GM12878 (cell line): Measurements from ENCODE around the gene APOBEC3B. TPM values are rescaled to one million over a fixed set of nuclear protein-coding genes. Genes with fewer than 3 reads are reported as not detected.
A peak's percentile ranks its signal among the peaks of the same experiment; 100 is the strongest.

Experiments
- ATAC-seq: fragments of 200-7000 bp; cut with Tn5 transposase; 3 replicates; pipeline ENCODE4 v1.9.1; 2020; ENCODE audit warnings: mild to moderate bottlenecking, moderate library complexity
- BruUV-seq: library from RNA; stranded (reverse); fragments of 400-500 nt; replicated peaks from 2 replicates; lab custom pipeline; 2021; lab: Mats Ljungman, UMichigan
- CTCF ChIA-PET: fragments of 300-600 bp; sonication (Branson Sonifier 250); formaldehyde crosslinking; extraction: SDS; loops from one replicate; lab custom pipeline; 2021; ENCODE audit warnings: inconsistent platforms; lab: Yijun Ruan, JAX
- POLR2A ChIA-PET: fragments of 350-600 bp; formaldehyde crosslinking; extraction: SDS; loops from one replicate; lab custom pipeline; 2021; ENCODE audit warnings: inconsistent platforms; lab: Charles Lee
- RAD21 ChIA-PET: fragments of 300-600 bp; sonication (Branson Sonifier 250); formaldehyde crosslinking; loops from one replicate; lab custom pipeline; 2023; ENCODE audit warnings: antibody characterized with exemption; ENCODE audit not compliant: unreplicated experiment; lab: Charles Lee
- SMC1A ChIA-PET: fragments of 300-600 bp; sonication (Branson Sonifier 250); formaldehyde crosslinking; loops from one replicate; lab custom pipeline; 2023; ENCODE audit not compliant: unreplicated experiment, uncharacterized antibody; lab: Charles Lee
- DNase-seq: peaks from one replicate; pipeline ENCODE4 v3.0.0-alpha.2; 2011; ENCODE audit warnings: low read depth, low spot score
- FAIRE-seq: peaks from 3 replicates; lab custom pipeline; 2011; peaks lifted over from hg19 to GRCh38; lab: Jason Lieb, UNC
- H2AFZ ChIP-seq: 2 replicates; pipeline ENCODE4 v1.6.0; 2011; ENCODE audit warnings: low read depth, low read length, control low read depth; ENCODE audit not compliant: control insufficient read depth
- H3K27ac ChIP-seq: 2 replicates; pipeline ENCODE4 v1.5.1; 2011; ENCODE audit warnings: control low read depth; ENCODE audit not compliant: control insufficient read depth, insufficient read depth
- H3K27me3 ChIP-seq, 2 experiments: replicated peaks in 1 of 2; 2 replicates each; pipeline versions ENCODE4 v1.6.0 to v1.6.1; 2011; ENCODE audit warnings: low read length in 1 of 2; ENCODE audit not compliant: control insufficient read depth in 2 of 2, insufficient read depth in 2 of 2
- H3K36me3 ChIP-seq, 2 experiments: 2 replicates each; pipeline ENCODE4 v1.5.1; 2011; ENCODE audit warnings: low read length in 1 of 2; ENCODE audit not compliant: control insufficient read depth in 2 of 2, insufficient read depth in 2 of 2
- H3K4me1 ChIP-seq: 2 replicates; pipeline ENCODE4 v1.6.1; 2011; ENCODE audit warnings: mild to moderate bottlenecking, low read length, moderate library complexity, mixed read lengths; ENCODE audit not compliant: control insufficient read depth, insufficient read depth
- H3K4me2 ChIP-seq: 2 replicates; pipeline ENCODE4 v1.6.0; 2011; ENCODE audit warnings: control low read depth; ENCODE audit not compliant: control insufficient read depth, insufficient read depth
- H3K4me3 ChIP-seq: fragments of 200-600 bp; sonication (generic); 2 replicates; pipeline ENCODE4 v1.5.1; 2016
- H3K79me2 ChIP-seq: 2 replicates; pipeline ENCODE4 v1.6.0; 2011; ENCODE audit warnings: low read length; ENCODE audit not compliant: control insufficient read depth, insufficient read depth
- H3K9ac ChIP-seq: 2 replicates; pipeline ENCODE4 v1.8.0; 2011; ENCODE audit warnings: low read length, control low read depth, mixed read lengths; ENCODE audit not compliant: control insufficient read depth, insufficient read depth
- H3K9me3 ChIP-seq: replicated peaks from 3 replicates; pipeline ENCODE4 v1.5.1; 2011; ENCODE audit warnings: mild to moderate bottlenecking, low read length; ENCODE audit not compliant: control insufficient read depth, insufficient read depth
- H4K20me1 ChIP-seq: 2 replicates; pipeline ENCODE4 v1.6.0; 2011; ENCODE audit not compliant: control insufficient read depth, insufficient read depth
- CEBPB ChIP-seq, 2 experiments: fragments of 150-350 bp in 1 of 2; IDR thresholded peaks; 2 replicates each; pipeline ENCODE4 v1.6.1; 2012 to 2014; ENCODE audit warnings: low read depth in 2 of 2, low read length in 2 of 2, borderline replicate concordance in 1 of 2, inconsistent platforms in 1 of 2
- CREB1 ChIP-seq: IDR thresholded peaks from 2 replicates; pipeline ENCODE4 v1.6.1; 2012; ENCODE audit warnings: low read depth, mild to moderate bottlenecking, inconsistent platforms
- HDGF ChIP-seq: fragments of 450-650 bp; IDR thresholded peaks from 2 replicates; pipeline ENCODE4 v1.6.1; 2016; ENCODE audit warnings: antibody characterized with exemption
- IKZF2 ChIP-seq, 2 experiments: fragments of 450-650 bp; IDR thresholded peaks; 2 replicates each; pipeline ENCODE4 v1.6.1; 2017; ENCODE audit warnings: mild to moderate bottlenecking in 2 of 2, moderate library complexity in 2 of 2
- JUNB ChIP-seq: IDR thresholded peaks from 2 replicates; pipeline ENCODE4 v1.6.1; 2016; ENCODE audit warnings: antibody characterized with exemption, mild to moderate bottlenecking
- MTA3 ChIP-seq: IDR thresholded peaks from 2 replicates; pipeline ENCODE4 v1.6.1; 2012; ENCODE audit warnings: low read length, inconsistent platforms, borderline replicate concordance
- RB1 ChIP-seq: fragments of 450-650 bp; formaldehyde crosslinking; IDR thresholded peaks from 2 replicates; pipeline ENCODE4 v1.6.1; 2017; ENCODE audit warnings: mild to moderate bottlenecking, borderline replicate concordance
- SIN3A ChIP-seq: IDR thresholded peaks from 2 replicates; pipeline ENCODE4 v1.6.1; 2012; ENCODE audit warnings: low read depth, low read length, improper control_type of control experiment
- TCF3 ChIP-seq: IDR thresholded peaks from 2 replicates; pipeline ENCODE4 v1.6.1; 2012; ENCODE audit warnings: low read depth, mild to moderate bottlenecking, low read length, borderline replicate concordance; ENCODE audit not compliant: insufficient read depth
- WGBS: methylation state at CpG from one replicate; pipeline ENCODE4 v1.1.6; 2016; ENCODE audit warnings: low lambda C conversion rate; ENCODE audit not compliant: insufficient replicate concordance, insufficient coverage; ENCODE audit errors: missing lambda C conversion rate; 5-methylcytosine and 5-hydroxymethylcytosine counted together
- in situ Hi-C: fragments of 300-500 bp; cut with MboI; formaldehyde crosslinking; loops from 9 replicates; pipeline ENCODE4 v1.14.3; 2018; ENCODE audit warnings: mixed read lengths
- intact Hi-C: fragments of 100-400 bp; cut with micrococcal nuclease; formaldehyde crosslinking; loops from one replicate; pipeline ENCODE4 v1.14.2; 2022; ENCODE audit not compliant: unreplicated experiment
- polyA plus RNA-seq, 11 experiments: library from polyadenylated mRNA; depleted of rRNA in 4 of 11; unstranded in 6 of 11; stranded (reverse) in 5 of 11; fragments of >200 nt; fragmentation: Nextera tagmentation in 4 of 11; fragmentation: Illumina TruSeq in 1 of 11; extraction: Ambion mirVana in 4 of 11; extraction: Trizol in 1 of 11; gene quantifications; 1 replicate in 1 of 11; 2 replicates in 10 of 11; pipeline versions ENCODE4 v1.2.1 to v1.2.3, GENCODE V29; 2011 to 2016; ENCODE audit warnings: inconsistent platforms in 2 of 11, missing spikeins in 2 of 11, low read depth in 1 of 11
- total RNA-seq, 4 experiments: library from RNA; depleted of rRNA in 3 of 4; stranded (reverse); fragments of >200 nt in 3 of 4; fragmentation: Illumina TruSeq in 1 of 4; extraction: Trizol in 1 of 4; gene quantifications; 2 replicates each; pipeline versions ENCODE4 v1.2.1 to v1.2.3, GENCODE V29; 2013 to 2021
- TF ChIP-seq, protein P1 (sequence below): fragments of 450-650 bp; IDR thresholded peaks from 2 replicates; pipeline ENCODE4 v1.6.1; 2017; ENCODE audit warnings: mild to moderate bottlenecking, low read depth, inconsistent platforms; ENCODE audit not compliant: poor library complexity, severe bottlenecking
- TF ChIP-seq, protein P2 (sequence below): fragments of 450-650 bp; formaldehyde crosslinking; IDR thresholded peaks from 2 replicates; pipeline ENCODE4 v1.4.0; 2020; ENCODE audit warnings: mild to moderate bottlenecking, moderate library complexity
- TF ChIP-seq, protein P3 (sequence below): IDR thresholded peaks from 2 replicates; pipeline ENCODE4 v1.6.1; 2012; ENCODE audit warnings: low read depth, low read length, improper control_type of control experiment
- TF ChIP-seq, protein P4 (sequence below): fragments of 450-650 bp; IDR thresholded peaks from 2 replicates; pipeline ENCODE4 v1.6.1; 2016; ENCODE audit warnings: mild to moderate bottlenecking

APOBEC3B gene
- total and polyA plus RNA-seq, 10 of the 15 experiments (the other 5 are each of a cell fraction or from before 2014, with no cell fraction given), result 2.4 to 75.1 (median 30.9) TPM

DNA sequence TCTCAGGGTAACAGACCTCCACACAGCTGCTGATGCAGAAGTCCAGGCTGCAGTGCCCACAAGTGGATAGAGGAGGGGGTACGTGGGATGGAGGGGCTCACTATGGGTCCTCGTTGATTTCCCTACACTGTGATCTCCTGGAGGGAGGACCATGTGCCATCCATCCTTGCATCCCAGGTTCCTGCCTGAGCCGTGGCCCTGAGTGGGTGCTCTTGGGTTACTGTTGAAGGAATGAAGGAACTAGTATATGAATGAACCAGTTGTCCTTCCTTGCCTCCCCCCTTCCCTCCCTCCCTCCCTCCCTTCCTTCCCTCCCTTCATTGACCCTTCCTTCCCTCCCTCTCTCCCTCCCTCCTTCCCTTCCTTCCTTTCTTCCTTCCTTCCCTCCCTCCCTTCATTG is 15.4 kb downstream of the APOBEC3B start (continued):
- TF ChIP-seq, protein P1, sequence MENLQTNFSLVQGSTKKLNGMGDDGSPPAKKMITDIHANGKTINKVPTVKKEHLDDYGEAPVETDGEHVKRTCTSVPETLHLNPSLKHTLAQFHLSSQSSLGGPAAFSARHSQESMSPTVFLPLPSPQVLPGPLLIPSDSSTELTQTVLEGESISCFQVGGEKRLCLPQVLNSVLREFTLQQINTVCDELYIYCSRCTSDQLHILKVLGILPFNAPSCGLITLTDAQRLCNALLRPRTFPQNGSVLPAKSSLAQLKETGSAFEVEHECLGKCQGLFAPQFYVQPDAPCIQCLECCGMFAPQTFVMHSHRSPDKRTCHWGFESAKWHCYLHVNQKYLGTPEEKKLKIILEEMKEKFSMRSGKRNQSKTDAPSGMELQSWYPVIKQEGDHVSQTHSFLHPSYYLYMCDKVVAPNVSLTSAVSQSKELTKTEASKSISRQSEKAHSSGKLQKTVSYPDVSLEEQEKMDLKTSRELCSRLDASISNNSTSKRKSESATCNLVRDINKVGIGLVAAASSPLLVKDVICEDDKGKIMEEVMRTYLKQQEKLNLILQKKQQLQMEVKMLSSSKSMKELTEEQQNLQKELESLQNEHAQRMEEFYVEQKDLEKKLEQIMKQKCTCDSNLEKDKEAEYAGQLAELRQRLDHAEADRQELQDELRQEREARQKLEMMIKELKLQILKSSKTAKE, result no peak
- TF ChIP-seq MTA3, result no peak
- no peak for TF ChIP-seq JUNB

GRCh38 chr22:39003165-39003638 is 21.1 kb downstream of the APOBEC3B start:
- H3K9me3 ChIP-seq, result no peaks in the 10 kb centered on the region; the same call in 2 of the 3 replicates
- intact Hi-C loops, result loop anchor here (1.0 to 5.0 kb wide), 4 partner anchors 30 to 234 kb away; no protein-coding TSS in a partner anchor
- H3K4me1 ChIP-seq, result peaks cover 7% of the 10 kb centered on the region
- no peak overlapping the region for H3K27ac ChIP-seq
- DNase-seq (peak; percentile 81), FAIRE-seq (peak; percentile 83), ATAC-seq (peak; percentile 99)
- no TSS peak for BruUV-seq
- H4K20me1 ChIP-seq, result no peaks in the 10 kb centered on the region
- H3K4me2 ChIP-seq, result peak overlapping the region; percentile 36
- ChIA-PET RAD21 (interaction anchor here (0.6 to 5.3 kb wide), 26 partner anchors 13 to 308 kb away, joined by 3 to 93 read pairs (median 4); partner anchors contain the start of genes APOBEC3B, APOBEC3H and CBX6), POLR2A (interaction anchor here (0.7 to 2.0 kb wide), 2 partner anchors 18 to 133 kb away, joined by 7 to 16 read pairs; partner anchors contain the start of gene APOBEC3D), CTCF (interaction anchor here (0.6 to 9.8 kb wide), 39 partner anchors 9 to 950 kb away, joined by 3 to 192 read pairs (median 5); partner anchors contain the start of genes APOBEC3B, APOBEC3D and CBX6), SMC1A (interaction anchor here (0.5 to 7.4 kb wide), 31 partner anchors 10 to 302 kb away, joined by 3 to 83 read pairs (median 4); partner anchors contain the start of genes APOBEC3B, APOBEC3D and CBX6)
- no peaks in the 10 kb centered on the region for H3K79me2 ChIP-seq
- no peaks in the 10 kb centered on the region for H3K27me3 ChIP-seq
- in situ Hi-C loops, result loop anchor here (5.0 kb wide), 1 partner anchor 131 kb away; the partner anchor contains the start of gene CBX6
- no peak overlapping the region for H3K9ac ChIP-seq
- no peaks in the 10 kb centered on the region for H3K36me3 ChIP-seq
- H2AFZ ChIP-seq, result peak overlapping the region; percentile 53
- no peak overlapping the region for H3K4me3 ChIP-seq
- WGBS, result 5% methylated on average over 7 of the region's 7 CpGs
- no peak for TF ChIP-seq TCF3
- TF ChIP-seq CREB1, result no peak
- TF ChIP-seq CEBPB (IDR thresholded peaks at IDR 0.05; ENCODE audit: borderline replicate concordance in 1 of 2, low read depth in 2 of 2, low read length in 2 of 2), result 0 out of 4 replicates have a peak, but pooled peaks of 1 of the 2 experiments have one; percentile 1
- TF ChIP-seq, protein P2, sequence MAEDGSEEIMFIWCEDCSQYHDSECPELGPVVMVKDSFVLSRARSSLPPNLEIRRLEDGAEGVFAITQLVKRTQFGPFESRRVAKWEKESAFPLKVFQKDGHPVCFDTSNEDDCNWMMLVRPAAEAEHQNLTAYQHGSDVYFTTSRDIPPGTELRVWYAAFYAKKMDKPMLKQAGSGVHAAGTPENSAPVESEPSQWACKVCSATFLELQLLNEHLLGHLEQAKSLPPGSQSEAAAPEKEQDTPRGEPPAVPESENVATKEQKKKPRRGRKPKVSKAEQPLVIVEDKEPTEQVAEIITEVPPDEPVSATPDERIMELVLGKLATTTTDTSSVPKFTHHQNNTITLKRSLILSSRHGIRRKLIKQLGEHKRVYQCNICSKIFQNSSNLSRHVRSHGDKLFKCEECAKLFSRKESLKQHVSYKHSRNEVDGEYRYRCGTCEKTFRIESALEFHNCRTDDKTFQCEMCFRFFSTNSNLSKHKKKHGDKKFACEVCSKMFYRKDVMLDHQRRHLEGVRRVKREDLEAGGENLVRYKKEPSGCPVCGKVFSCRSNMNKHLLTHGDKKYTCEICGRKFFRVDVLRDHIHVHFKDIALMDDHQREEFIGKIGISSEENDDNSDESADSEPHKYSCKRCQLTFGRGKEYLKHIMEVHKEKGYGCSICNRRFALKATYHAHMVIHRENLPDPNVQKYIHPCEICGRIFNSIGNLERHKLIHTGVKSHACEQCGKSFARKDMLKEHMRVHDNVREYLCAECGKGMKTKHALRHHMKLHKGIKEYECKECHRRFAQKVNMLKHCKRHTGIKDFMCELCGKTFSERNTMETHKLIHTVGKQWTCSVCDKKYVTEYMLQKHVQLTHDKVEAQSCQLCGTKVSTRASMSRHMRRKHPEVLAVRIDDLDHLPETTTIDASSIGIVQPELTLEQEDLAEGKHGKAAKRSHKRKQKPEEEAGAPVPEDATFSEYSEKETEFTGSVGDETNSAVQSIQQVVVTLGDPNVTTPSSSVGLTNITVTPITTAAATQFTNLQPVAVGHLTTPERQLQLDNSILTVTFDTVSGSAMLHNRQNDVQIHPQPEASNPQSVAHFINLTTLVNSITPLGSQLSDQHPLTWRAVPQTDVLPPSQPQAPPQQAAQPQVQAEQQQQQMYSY (CRISPR knock-in tag), result no peak
- TF ChIP-seq RB1, result no peak; the same call in 1 of the 2 replicates
- TF ChIP-seq HDGF, result no peak; the same call in 1 of the 2 replicates
- no peak for TF ChIP-seq SIN3A
- TF ChIP-seq IKZF2 (IDR thresholded peaks at IDR 0.05), result peak; percentile 67 to 75
- TF ChIP-seq, protein P3, sequence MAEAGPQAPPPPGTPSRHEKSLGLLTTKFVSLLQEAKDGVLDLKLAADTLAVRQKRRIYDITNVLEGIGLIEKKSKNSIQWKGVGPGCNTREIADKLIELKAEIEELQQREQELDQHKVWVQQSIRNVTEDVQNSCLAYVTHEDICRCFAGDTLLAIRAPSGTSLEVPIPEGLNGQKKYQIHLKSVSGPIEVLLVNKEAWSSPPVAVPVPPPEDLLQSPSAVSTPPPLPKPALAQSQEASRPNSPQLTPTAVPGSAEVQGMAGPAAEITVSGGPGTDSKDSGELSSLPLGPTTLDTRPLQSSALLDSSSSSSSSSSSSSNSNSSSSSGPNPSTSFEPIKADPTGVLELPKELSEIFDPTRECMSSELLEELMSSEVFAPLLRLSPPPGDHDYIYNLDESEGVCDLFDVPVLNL, result no peak
- TF ChIP-seq, protein P4, sequence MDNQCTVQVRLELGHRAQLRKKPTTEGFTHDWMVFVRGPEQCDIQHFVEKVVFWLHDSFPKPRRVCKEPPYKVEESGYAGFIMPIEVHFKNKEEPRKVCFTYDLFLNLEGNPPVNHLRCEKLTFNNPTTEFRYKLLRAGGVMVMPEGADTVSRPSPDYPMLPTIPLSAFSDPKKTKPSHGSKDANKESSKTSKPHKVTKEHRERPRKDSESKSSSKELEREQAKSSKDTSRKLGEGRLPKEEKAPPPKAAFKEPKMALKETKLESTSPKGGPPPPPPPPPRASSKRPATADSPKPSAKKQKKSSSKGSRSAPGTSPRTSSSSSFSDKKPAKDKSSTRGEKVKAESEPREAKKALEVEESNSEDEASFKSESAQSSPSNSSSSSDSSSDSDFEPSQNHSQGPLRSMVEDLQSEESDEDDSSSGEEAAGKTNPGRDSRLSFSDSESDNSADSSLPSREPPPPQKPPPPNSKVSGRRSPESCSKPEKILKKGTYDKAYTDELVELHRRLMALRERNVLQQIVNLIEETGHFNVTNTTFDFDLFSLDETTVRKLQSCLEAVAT, result peak; percentile 71
